IMR-90 (cell line): ENCODE data around the gene KLHL36. TPM values are rescaled to one million over a fixed set of nuclear protein-coding genes. Genes with fewer than 3 reads are reported as not detected.
A peak's percentile ranks its signal among the peaks of the same experiment; 100 is the strongest.

Source experiments
- ATAC-seq: fragments of 200-7000 bp; cut with Tn5 transposase; 2 replicates; pipeline ENCODE4 v1.9.1; 2020; ENCODE audit warnings: low read depth, mild to moderate bottlenecking, moderate library complexity
- BruUV-seq: library from RNA; stranded (reverse); fragments of 400-500 nt; replicated peaks from 2 replicates; lab custom pipeline; 2021; lab: Mats Ljungman, UMichigan
- CTCF ChIA-PET: fragments of 300-600 bp; formaldehyde crosslinking; extraction: SDS; loops from one replicate; lab custom pipeline; 2021; ENCODE audit warnings: antibody characterized with exemption; lab: Yijun Ruan, JAX
- POLR2A ChIA-PET: fragments of 300-600 bp; sonication (Branson Sonifier 250); formaldehyde crosslinking; loops from one replicate; lab custom pipeline; 2022; ENCODE audit warnings: antibody characterized with exemption; ENCODE audit not compliant: unreplicated experiment; lab: Charles Lee
- DNase-seq: peaks from one replicate; pipeline ENCODE4 v3.0.0; 2013
- H2AFZ ChIP-seq: replicated peaks from 2 replicates; pipeline ENCODE3; 2013; ENCODE audit warnings: low read length, mild to moderate bottlenecking; ENCODE audit not compliant: poor library complexity
- H2AK5ac ChIP-seq: 2 replicates; pipeline ENCODE4 v1.6.1; 2013; ENCODE audit warnings: low read depth, low read length, inconsistent platforms
- H2AK9ac ChIP-seq: replicated peaks from 2 replicates; pipeline ENCODE3; 2013; ENCODE audit warnings: mild to moderate bottlenecking, low read depth, low read length, moderate library complexity; ENCODE audit not compliant: poor library complexity
- H2BK120ac ChIP-seq: 2 replicates; pipeline ENCODE4 v1.6.1; 2013; ENCODE audit warnings: low read depth, low read length, inconsistent platforms
- H2BK15ac ChIP-seq: 3 replicates; pipeline ENCODE4 v1.6.1; 2013; ENCODE audit warnings: low read depth, low read length, inconsistent platforms
- H2BK20ac ChIP-seq: 2 replicates; pipeline ENCODE4 v1.6.1; 2013; ENCODE audit warnings: low read depth, mild to moderate bottlenecking, inconsistent platforms, low read length, moderate library complexity
- H2BK5ac ChIP-seq: 2 replicates; pipeline ENCODE4 v1.6.1; 2013; ENCODE audit warnings: mild to moderate bottlenecking, low read depth, low read length, inconsistent platforms; ENCODE audit not compliant: poor library complexity, severe bottlenecking
- H3K14ac ChIP-seq: replicated peaks from 2 replicates; pipeline ENCODE4 v1.6.1; 2013; ENCODE audit warnings: low read depth, low read length, inconsistent platforms
- H3K18ac ChIP-seq: 2 replicates; pipeline ENCODE4 v1.6.1; 2013; ENCODE audit warnings: low read depth, low read length, control low read depth
- H3K23ac ChIP-seq: 2 replicates; pipeline ENCODE4 v1.6.1; 2013; ENCODE audit warnings: low read depth, low read length, inconsistent platforms
- H3K27ac ChIP-seq: 2 replicates; pipeline ENCODE4 v1.5.1; 2013; ENCODE audit warnings: mild to moderate bottlenecking, control low read depth, low read length; ENCODE audit not compliant: insufficient read depth
- H3K27me3 ChIP-seq: 2 replicates; pipeline ENCODE4 v1.6.1; 2013; ENCODE audit warnings: low read length; ENCODE audit not compliant: control insufficient read depth, insufficient read depth
- H3K36me3 ChIP-seq: 2 replicates; pipeline ENCODE4 v1.6.1; 2013; ENCODE audit warnings: low read length, mixed read lengths; ENCODE audit not compliant: control insufficient read depth, insufficient read depth
- H3K4ac ChIP-seq: 2 replicates; pipeline ENCODE4 v1.6.1; 2013; ENCODE audit warnings: low read depth, low read length, inconsistent platforms
- H3K4me1 ChIP-seq: 2 replicates; pipeline ENCODE4 v1.6.1; 2013; ENCODE audit warnings: low read length, mixed read lengths; ENCODE audit not compliant: control insufficient read depth, insufficient read depth
- H3K4me2 ChIP-seq: 2 replicates; pipeline ENCODE4 v1.6.1; 2013; ENCODE audit warnings: low read depth, mild to moderate bottlenecking, control low read depth, low read length, moderate library complexity
- H3K4me3 ChIP-seq: 2 replicates; pipeline ENCODE4 v1.5.1; 2013; ENCODE audit warnings: low read depth, mild to moderate bottlenecking, control low read depth, low read length, moderate library complexity; ENCODE audit not compliant: insufficient read depth
- H3K56ac ChIP-seq: 2 replicates; pipeline ENCODE4 v1.6.1; 2013; ENCODE audit warnings: low read length, inconsistent platforms; ENCODE audit not compliant: insufficient read depth; ENCODE audit errors: extremely low read depth
- H3K79me1 ChIP-seq, 2 experiments: 2 replicates each; pipeline ENCODE4 v1.6.1; 2013; ENCODE audit warnings: low read length in 2 of 2, inconsistent platforms in 1 of 2, low read depth in 1 of 2
- H3K9ac ChIP-seq: 2 replicates; pipeline ENCODE4 v1.6.1; 2013; ENCODE audit warnings: low read depth, low read length, control low read depth
- H3K9me1 ChIP-seq: 2 replicates; pipeline ENCODE4 v1.6.1; 2013; ENCODE audit warnings: low read length, inconsistent platforms; ENCODE audit not compliant: insufficient read depth
- H3K9me3 ChIP-seq: 2 replicates; pipeline ENCODE4 v1.6.1; 2013; ENCODE audit warnings: low read length; ENCODE audit not compliant: control insufficient read depth, insufficient read depth
- H4K20me1 ChIP-seq: 2 replicates; pipeline ENCODE4 v1.6.1; 2013; ENCODE audit warnings: low read length, inconsistent platforms; ENCODE audit not compliant: insufficient read depth
- H4K5ac ChIP-seq: 2 replicates; pipeline ENCODE4 v1.6.1; 2013; ENCODE audit warnings: mild to moderate bottlenecking, low read depth, low read length, control low read depth
- H4K8ac ChIP-seq, 2 experiments: 2 replicates each; pipeline ENCODE4 v1.6.1; 2013; ENCODE audit warnings: low read depth in 2 of 2, low read length in 2 of 2, control low read depth in 1 of 2, inconsistent platforms in 1 of 2
- H4K91ac ChIP-seq: 2 replicates; pipeline ENCODE4 v1.6.1; 2013; ENCODE audit warnings: low read depth, low read length, inconsistent platforms; ENCODE audit not compliant: insufficient read depth
- BHLHE40 ChIP-seq: fragments of 150-350 bp; IDR thresholded peaks from 2 replicates; pipeline ENCODE4 v1.6.1; 2016; ENCODE audit warnings: mild to moderate bottlenecking, low read depth, low read length
- CEBPB ChIP-seq: IDR thresholded peaks from 2 replicates; pipeline ENCODE4 v1.6.1; 2012; ENCODE audit warnings: low read depth, low read length, improper control_type of control experiment
- CHD1 ChIP-seq: IDR thresholded peaks from 2 replicates; pipeline ENCODE4 v1.6.1; 2012; ENCODE audit warnings: low read depth, low read length, improper control_type of control experiment
- FOS ChIP-seq: fragments of 150-350 bp; IDR thresholded peaks from 2 replicates; pipeline ENCODE4 v1.6.1; 2016; ENCODE audit warnings: low read depth, low read length
- MAFK ChIP-seq: IDR thresholded peaks from 2 replicates; pipeline ENCODE4 v1.6.1; 2012; ENCODE audit warnings: low read depth, low read length, improper control_type of control experiment
- MAZ ChIP-seq: IDR thresholded peaks from 2 replicates; pipeline ENCODE4 v1.6.1; 2012; ENCODE audit warnings: low read depth, mild to moderate bottlenecking, low read length, improper control_type of control experiment, moderate library complexity, borderline replicate concordance
- POLR2A ChIP-seq: IDR thresholded peaks from 2 replicates; pipeline ENCODE4 v1.6.1; 2012; ENCODE audit warnings: mild to moderate bottlenecking, low read depth, low read length
- RCOR1 ChIP-seq: IDR thresholded peaks from 2 replicates; pipeline ENCODE4 v1.6.1; 2012; ENCODE audit warnings: mild to moderate bottlenecking, low read length, improper control_type of control experiment; ENCODE audit not compliant: insufficient replicate concordance
- WGBS, 2 experiments: methylation state at CpG; one replicate each; pipeline versions ENCODE4 v1.1.5 to v1.1.7; 2013; ENCODE audit warnings: missing lambda C conversion rate in 2 of 2; ENCODE audit not compliant: insufficient read length in 1 of 2; ENCODE audit errors: extremely low coverage in 2 of 2; 5-methylcytosine and 5-hydroxymethylcytosine counted together
- dilution Hi-C: fragments of 300-500 bp; cut with HindIII; formaldehyde crosslinking; loops from one replicate; pipeline ENCODE4 v1.14.3; 2018; ENCODE audit warnings: low sequenced_read_pairs; ENCODE audit not compliant: unreplicated experiment
- in situ Hi-C: fragments of 300-500 bp; cut with MboI; formaldehyde crosslinking; loops from 3 replicates; pipeline ENCODE4 v1.14.3; 2019; ENCODE audit warnings: low sequenced_read_pairs, inconsistent platforms, mixed read lengths
- intact Hi-C: fragments of 100-400 bp; cut with micrococcal nuclease; formaldehyde crosslinking; loops from 2 replicates; pipeline ENCODE4 v1.10.0; 2022
- polyA plus RNA-seq, 3 experiments: library from polyadenylated mRNA; depleted of rRNA; stranded (reverse); fragments of >200 nt; gene quantifications; 2 replicates each; pipeline ENCODE4 v1.2.3, GENCODE V29; 2012; ENCODE audit warnings: low replicate concordance in 1 of 3
- total RNA-seq: library from RNA; depleted of rRNA; stranded (reverse); fragments of >200 nt; gene quantifications from 2 replicates; pipeline ENCODE4 v1.2.3, GENCODE V29; 2012
- TF ChIP-seq, protein P1 (sequence below): fragments of 150-350 bp; IDR thresholded peaks from 2 replicates; pipeline ENCODE4 v1.6.1; 2017; ENCODE audit warnings: mild to moderate bottlenecking, antibody characterized with exemption, low read length, low read depth
- TF ChIP-seq, protein P2 (sequence below): fragments of 150-350 bp; IDR thresholded peaks from 2 replicates; pipeline ENCODE4 v1.6.1; 2016; ENCODE audit warnings: low read depth, mild to moderate bottlenecking, low read length, moderate library complexity, borderline replicate concordance

Gene KLHL36
- total and polyA plus RNA-seq, 2 of the 4 experiments (the other 2 are of a cell fraction) = 45.9 to 46.3 TPM

DNA sequence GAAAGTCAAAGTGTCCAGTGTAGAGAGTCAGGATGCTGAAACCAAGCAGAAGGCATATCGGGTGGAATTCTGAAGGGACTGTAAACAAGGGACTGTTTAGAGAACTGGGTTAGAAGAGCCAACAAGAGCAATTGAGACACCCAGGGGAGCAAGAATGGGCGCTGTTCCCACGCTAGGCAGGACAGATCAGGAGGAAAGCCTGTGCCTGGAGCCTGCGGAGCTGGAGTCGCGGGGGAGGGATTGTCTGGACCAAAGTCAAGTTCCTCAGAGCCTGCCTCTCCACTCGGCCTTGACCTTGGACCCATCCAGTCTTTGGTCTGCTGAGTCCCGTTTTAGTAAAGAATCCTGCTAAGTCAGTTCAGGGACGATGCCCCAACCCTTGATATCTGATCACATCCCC, 14.7 kb upstream of the KLHL36 start:
- H4K91ac ChIP-seq = no peak overlapping the region
- no peak overlapping the region for H3K18ac ChIP-seq
- no peaks in the 10 kb centered on the region for H3K36me3 ChIP-seq
- no peak overlapping the region for H3K27ac ChIP-seq
- H2AK5ac ChIP-seq = peak overlapping the region; percentile 39; the same call in 1 of the 2 replicates
- in situ Hi-C loops (loop anchor here (25.0 kb wide), 2 partner anchors 329 to 346 kb away; partner anchors contain the start of gene WFDC1), intact Hi-C loops (no loop called here), dilution Hi-C loops (no loop called here)
- no TSS peak for BruUV-seq
- no peak overlapping the region; the same call in 1 of the 2 replicates for H2BK120ac ChIP-seq
- DNase-seq (no peak), ATAC-seq (peak; percentile 63)
- CTCF ChIA-PET = no interaction called here
- no peak overlapping the region for H3K4me3 ChIP-seq
- no peaks in the 10 kb centered on the region for H3K79me1 ChIP-seq
- H3K9me1 ChIP-seq = peaks cover 7% of the 10 kb centered on the region; the same call in 1 of the 2 replicates
- H2AK9ac ChIP-seq = peak overlapping the region; percentile 2
- peak overlapping the region; percentile 66; the same call in 1 of the 2 replicates for H3K14ac ChIP-seq
- WGBS, 2 experiments = 49% methylated on average over 8 of the region's 9 CpGs; no CpG with 5 or more reads in 1 of the 2 experiments
- POLR2A ChIA-PET = no interaction called here
- no peak overlapping the region for H4K5ac ChIP-seq
- no peaks in the 10 kb centered on the region for H4K20me1 ChIP-seq
- H3K4ac ChIP-seq = no peak overlapping the region; the same call in 1 of the 2 replicates
- H2BK20ac ChIP-seq = peak overlapping the region; percentile 48; the same call in 1 of the 2 replicates
- 0 out of 3 replicates have a peak overlapping the region, but pooled peaks have one; percentile 36 for H2BK15ac ChIP-seq
- H2AFZ ChIP-seq = peak overlapping the region; percentile 53
- no peaks in the 10 kb centered on the region for H3K9me3 ChIP-seq
- no peak overlapping the region; a peak in 1 of 4 replicates for H4K8ac ChIP-seq
- no peak overlapping the region for H3K56ac ChIP-seq
- no peak overlapping the region for H3K4me2 ChIP-seq
- no peaks in the 10 kb centered on the region for H3K27me3 ChIP-seq
- H2BK5ac ChIP-seq = no peak overlapping the region
- TF ChIP-seq MAFK = no peak
- no peak for TF ChIP-seq BHLHE40
- no peak for TF ChIP-seq POLR2A
- no peak for TF ChIP-seq CHD1
- TF ChIP-seq, protein P1, sequence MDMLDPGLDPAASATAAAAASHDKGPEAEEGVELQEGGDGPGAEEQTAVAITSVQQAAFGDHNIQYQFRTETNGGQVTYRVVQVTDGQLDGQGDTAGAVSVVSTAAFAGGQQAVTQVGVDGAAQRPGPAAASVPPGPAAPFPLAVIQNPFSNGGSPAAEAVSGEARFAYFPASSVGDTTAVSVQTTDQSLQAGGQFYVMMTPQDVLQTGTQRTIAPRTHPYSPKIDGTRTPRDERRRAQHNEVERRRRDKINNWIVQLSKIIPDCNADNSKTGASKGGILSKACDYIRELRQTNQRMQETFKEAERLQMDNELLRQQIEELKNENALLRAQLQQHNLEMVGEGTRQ = no peak
- no peak for TF ChIP-seq CEBPB
- TF ChIP-seq MAZ = no peak
- TF ChIP-seq RCOR1 = no peak
- TF ChIP-seq FOS = no peak
- TF ChIP-seq, protein P2, sequence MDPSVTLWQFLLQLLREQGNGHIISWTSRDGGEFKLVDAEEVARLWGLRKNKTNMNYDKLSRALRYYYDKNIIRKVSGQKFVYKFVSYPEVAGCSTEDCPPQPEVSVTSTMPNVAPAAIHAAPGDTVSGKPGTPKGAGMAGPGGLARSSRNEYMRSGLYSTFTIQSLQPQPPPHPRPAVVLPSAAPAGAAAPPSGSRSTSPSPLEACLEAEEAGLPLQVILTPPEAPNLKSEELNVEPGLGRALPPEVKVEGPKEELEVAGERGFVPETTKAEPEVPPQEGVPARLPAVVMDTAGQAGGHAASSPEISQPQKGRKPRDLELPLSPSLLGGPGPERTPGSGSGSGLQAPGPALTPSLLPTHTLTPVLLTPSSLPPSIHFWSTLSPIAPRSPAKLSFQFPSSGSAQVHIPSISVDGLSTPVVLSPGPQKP = no peak
- H3K9ac ChIP-seq = no peak overlapping the region
- H3K23ac ChIP-seq = no peak overlapping the region
- H3K4me1 ChIP-seq = peaks cover 4% of the 10 kb centered on the region; the same call in 1 of the 2 replicates
